ENCODE results near the gene SLC43A1. TPM values are rescaled to one million over a fixed set of nuclear protein-coding genes. Genes with fewer than 3 reads are reported as not detected.
A peak's percentile ranks its signal among the peaks of the same experiment; 100 is the strongest.

The SLC43A1 gene
- total RNA-seq, 1 donor from 2014 or later = 10.4 TPM

- no peak for DNase-seq (ENCODE audit: low spot score)
- peaks cover 11% of the 10 kb centered on the region for H3K4me1 Mint-ChIP-seq (ENCODE audit: unreplicated experiment)
- peaks cover 11% of the 10 kb centered on the region for H3K27me3 Mint-ChIP-seq (ENCODE audit: unreplicated experiment)
- no peak overlapping the region for H3K27ac Mint-ChIP-seq (ENCODE audit: unreplicated experiment)
- TF ChIP-seq CTCF (IDR thresholded peaks at IDR 0.05; ENCODE audit: unreplicated experiment) = no peak
- H3K9me3 Mint-ChIP-seq (ENCODE audit: unreplicated experiment) = no peaks in the 10 kb centered on the region
- peaks cover 11% of the 10 kb centered on the region for H3K36me3 Mint-ChIP-seq (ENCODE audit: low read depth, unreplicated experiment)
- no peak overlapping the region for H3K4me3 Mint-ChIP-seq (ENCODE audit: unreplicated experiment)
Observed at GRCh38 chr11:57484141-57484710, 31.3 kb downstream of the SLC43A1 start.

- H3K4me1 Mint-ChIP-seq (ENCODE audit: unreplicated experiment) = peaks cover 11% of the 10 kb centered on the region
- DNase-seq (ENCODE audit: low spot score) = no peak
- peaks cover 10% of the 10 kb centered on the region for H3K27me3 Mint-ChIP-seq (ENCODE audit: unreplicated experiment)
- no peak overlapping the region for H3K27ac Mint-ChIP-seq (ENCODE audit: unreplicated experiment)
- peak overlapping the region; percentile 42 for H3K4me3 Mint-ChIP-seq (ENCODE audit: unreplicated experiment)
- TF ChIP-seq CTCF (IDR thresholded peaks at IDR 0.05; ENCODE audit: unreplicated experiment) = no peak
- no peaks in the 10 kb centered on the region for H3K9me3 Mint-ChIP-seq (ENCODE audit: unreplicated experiment)
- H3K36me3 Mint-ChIP-seq (ENCODE audit: low read depth, unreplicated experiment) = peaks cover 11% of the 10 kb centered on the region
Observed at GRCh38 chr11:57483562-57483918, 32.0 kb downstream of the SLC43A1 start.

- peak; percentile 75 for DNase-seq (ENCODE audit: low spot score)
- H3K27me3 Mint-ChIP-seq (ENCODE audit: unreplicated experiment) = peaks cover 16% of the 10 kb centered on the region
- H3K4me1 Mint-ChIP-seq (ENCODE audit: unreplicated experiment) = peaks cover 11% of the 10 kb centered on the region
- peak overlapping the region; percentile 69 for H3K4me3 Mint-ChIP-seq (ENCODE audit: unreplicated experiment)
- peak; percentile 76 for TF ChIP-seq CTCF (IDR thresholded peaks at IDR 0.05; ENCODE audit: unreplicated experiment)
- peaks cover 7% of the 10 kb centered on the region for H3K36me3 Mint-ChIP-seq (ENCODE audit: low read depth, unreplicated experiment)
- H3K27ac Mint-ChIP-seq (ENCODE audit: unreplicated experiment) = no peak overlapping the region
- no peaks in the 10 kb centered on the region for H3K9me3 Mint-ChIP-seq (ENCODE audit: unreplicated experiment)
Observed at GRCh38 chr11:57482782-57483561, 32.5 kb downstream of the SLC43A1 start.

GRCh38 chr11:57481915-57482781 is 33.4 kb downstream of the SLC43A1 start:
- no peak for DNase-seq (ENCODE audit: low spot score)
- Mint-ChIP-seq H3K9me3 (ENCODE audit: unreplicated experiment) (no peaks in the 10 kb centered on the region), H3K4me1 (ENCODE audit: unreplicated experiment) (peaks cover 11% of the 10 kb centered on the region), H3K36me3 (ENCODE audit: low read depth, unreplicated experiment) (no peaks in the 10 kb centered on the region), H3K27ac (ENCODE audit: unreplicated experiment) (no peak overlapping the region), H3K4me3 (ENCODE audit: unreplicated experiment) (peak overlapping the region; percentile 74), H3K27me3 (ENCODE audit: unreplicated experiment) (peaks cover 21% of the 10 kb centered on the region)
- no peak for TF ChIP-seq CTCF (IDR thresholded peaks at IDR 0.05; ENCODE audit: unreplicated experiment)
